T-helper 9 cell (primary cell): Measurements from ENCODE around the gene HIP1R.

ENCODE experiments used
- DNase-seq: peaks from one replicate; pipeline ENCODE4 v3.0.0-alpha.2; 2020

Gene HIP1R

DNA sequence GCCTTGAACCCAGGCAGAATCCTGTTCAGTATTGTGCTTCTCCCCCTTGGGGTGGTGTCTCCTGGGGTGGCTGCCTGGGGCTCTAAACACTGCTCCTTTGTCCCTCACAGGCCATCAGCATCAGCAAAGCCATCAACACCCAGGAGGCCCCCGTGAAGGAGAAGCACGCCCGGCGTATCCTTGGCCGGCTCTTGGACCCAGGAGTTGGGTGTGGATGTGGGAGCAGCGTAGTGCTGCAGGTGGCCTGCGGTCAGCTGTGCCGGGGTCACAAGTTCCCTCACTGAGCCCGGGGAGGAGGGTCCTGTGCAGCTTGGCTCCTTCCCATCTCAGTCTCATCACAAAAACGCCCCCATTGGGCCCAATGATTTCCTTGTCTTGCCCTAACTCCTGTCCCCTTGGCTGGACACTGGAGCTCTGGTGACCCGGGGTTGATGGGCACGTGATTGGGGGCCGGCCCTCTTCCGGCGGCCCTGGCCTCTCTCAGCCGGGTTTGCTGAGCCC is 12.7 kb downstream of the HIP1R start:
- DNase-seq: no peak

DNA sequence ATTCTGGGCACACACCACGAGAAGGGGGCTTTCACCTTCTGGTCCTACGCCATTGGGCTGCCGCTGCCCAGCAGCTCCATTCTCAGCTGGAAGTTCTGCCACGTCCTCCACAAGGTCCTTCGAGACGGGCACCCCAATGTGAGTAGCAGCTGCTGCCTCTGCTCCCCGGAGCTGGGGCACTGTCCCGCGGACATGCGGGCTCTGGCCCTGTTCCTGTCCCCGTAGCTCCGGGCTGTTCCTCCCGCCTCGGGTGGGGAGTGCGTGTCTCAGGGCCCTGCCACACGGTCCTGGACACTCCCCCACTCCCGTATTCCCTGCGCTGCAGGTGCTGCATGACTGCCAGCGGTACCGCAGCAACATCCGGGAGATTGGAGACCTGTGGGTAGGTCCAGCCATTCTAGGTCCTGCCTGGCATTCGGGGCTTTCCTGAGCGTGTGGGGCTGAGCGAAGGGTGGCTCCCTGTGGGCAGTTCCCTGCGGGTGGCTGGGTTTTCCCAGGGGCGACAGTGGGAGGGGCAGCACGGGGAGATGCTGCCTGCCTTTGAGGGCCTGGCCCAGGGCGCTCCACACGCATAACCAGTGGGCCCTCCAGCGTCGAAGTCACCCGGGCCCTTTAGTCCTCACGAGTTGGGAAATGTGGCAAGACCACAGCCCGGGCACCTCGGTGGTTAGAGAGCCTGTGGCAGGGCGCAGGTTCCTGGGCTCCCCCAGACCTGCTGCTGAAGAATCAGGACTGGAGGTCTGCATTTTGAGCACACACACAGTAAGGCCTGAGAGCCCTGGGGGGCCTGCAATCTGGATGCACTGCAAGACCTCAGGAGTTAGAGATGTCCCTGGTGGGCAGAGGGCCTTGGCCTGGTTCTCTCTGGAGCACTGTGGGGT is 13.5 kb downstream of the HIP1R start:
- no peak for DNase-seq

DNA sequence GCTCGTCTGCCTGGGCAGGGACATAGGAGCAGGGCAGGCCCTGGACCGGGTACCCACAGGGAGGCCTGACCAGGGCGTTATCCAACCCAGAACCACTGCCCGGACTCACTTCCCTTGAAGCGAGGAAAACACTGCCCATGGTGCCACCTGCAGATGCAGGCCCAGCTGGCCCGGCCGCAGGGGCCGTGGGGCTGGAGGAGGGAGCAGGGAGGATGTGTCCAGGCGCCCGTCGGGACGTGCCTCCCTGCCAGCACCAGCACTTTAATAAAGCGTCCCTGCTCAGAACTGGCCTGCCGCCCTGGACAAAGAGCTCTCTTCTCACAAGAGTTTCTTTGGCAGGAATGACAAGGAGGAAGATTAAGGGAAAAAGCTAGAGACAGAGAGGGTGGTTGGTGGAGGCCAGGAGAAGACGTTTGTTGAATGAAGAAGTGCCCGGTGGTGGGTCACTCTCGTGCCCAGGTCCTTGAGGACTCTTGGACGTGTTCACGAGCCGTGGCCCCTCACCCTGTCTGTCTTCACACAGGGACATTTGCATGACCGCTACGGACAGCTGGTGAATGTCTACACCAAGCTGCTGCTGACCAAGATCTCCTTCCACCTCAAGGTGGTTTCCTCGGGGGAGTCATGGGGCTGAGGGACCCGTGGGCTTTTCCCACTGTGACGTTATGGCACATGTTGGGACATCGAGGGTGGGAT is 14.2 kb downstream of the HIP1R start:
- no peak for DNase-seq

DNA sequence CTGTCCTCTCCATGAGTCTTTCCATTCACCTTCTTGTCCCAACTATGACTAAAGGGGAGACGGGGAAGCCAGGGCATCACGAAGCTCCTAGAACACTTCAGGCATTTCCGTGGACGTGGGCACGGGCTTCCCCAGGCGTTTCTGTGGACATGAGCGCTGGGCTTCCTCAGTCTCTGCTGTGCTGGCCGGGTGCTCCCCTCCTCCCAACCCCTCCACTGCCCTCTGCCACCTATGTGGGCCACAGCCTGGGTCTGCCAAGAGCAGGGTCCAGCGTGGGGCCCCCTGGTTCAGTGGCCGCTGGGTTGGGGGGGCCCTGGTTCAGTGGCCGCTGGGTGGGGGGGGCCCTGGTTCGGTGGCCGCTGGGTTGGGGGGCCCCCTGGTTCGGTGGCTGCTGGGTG is 14.8 kb downstream of the HIP1R start:
- no peak for DNase-seq

DNA sequence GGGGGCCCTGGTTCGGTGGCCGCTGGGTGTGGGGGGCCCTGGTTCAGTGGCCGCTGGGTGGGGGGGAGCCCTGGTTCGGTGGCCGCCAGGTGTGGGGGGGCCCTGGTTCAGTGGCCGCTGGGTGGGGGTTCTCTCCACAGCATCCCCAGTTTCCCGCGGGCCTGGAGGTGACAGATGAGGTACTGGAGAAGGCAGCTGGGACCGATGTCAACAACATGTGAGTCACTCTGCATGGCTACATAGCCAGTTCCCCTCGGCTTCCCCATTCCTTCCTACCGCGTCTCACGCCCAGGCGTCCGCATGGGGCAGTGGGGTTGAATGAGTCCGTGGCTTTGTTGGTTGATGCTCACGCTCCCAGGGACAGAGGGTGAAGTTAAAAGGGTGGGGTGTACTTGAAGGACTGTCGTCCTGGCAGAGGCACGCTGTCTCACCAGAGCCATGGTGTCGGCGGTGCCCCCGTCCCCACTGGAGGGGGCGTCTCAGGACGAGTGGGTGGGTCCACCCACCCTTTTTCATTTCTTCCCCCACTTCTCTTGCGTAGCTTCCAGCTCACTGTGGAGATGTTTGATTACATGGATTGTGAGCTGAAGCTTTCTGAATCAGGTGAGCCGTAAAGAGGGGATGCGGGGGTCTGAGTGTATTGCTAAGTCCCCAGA is 15.6 kb downstream of the HIP1R start:
- DNase-seq: no peak

DNA sequence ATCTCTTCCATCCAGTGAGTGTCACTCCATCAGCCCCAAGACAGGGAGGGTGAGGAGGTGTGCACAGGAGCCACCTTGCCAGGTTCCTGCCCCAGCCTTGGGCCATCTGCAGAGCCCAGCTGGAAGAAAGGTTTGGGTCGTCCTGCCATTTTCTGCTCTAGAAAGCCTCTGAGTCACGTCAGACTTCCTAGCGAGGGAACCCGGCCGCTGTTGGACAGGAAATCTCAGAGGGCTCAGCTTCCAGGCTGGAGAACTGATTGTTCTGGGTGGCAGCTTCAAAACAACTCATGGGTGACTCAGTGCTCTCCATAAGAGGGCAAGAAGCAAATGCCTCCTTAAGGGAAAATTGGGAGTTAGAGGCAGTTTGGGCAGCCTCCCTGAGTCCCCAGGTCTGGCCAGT is 16.6 kb downstream of the HIP1R start:
- no peak for DNase-seq

DNA sequence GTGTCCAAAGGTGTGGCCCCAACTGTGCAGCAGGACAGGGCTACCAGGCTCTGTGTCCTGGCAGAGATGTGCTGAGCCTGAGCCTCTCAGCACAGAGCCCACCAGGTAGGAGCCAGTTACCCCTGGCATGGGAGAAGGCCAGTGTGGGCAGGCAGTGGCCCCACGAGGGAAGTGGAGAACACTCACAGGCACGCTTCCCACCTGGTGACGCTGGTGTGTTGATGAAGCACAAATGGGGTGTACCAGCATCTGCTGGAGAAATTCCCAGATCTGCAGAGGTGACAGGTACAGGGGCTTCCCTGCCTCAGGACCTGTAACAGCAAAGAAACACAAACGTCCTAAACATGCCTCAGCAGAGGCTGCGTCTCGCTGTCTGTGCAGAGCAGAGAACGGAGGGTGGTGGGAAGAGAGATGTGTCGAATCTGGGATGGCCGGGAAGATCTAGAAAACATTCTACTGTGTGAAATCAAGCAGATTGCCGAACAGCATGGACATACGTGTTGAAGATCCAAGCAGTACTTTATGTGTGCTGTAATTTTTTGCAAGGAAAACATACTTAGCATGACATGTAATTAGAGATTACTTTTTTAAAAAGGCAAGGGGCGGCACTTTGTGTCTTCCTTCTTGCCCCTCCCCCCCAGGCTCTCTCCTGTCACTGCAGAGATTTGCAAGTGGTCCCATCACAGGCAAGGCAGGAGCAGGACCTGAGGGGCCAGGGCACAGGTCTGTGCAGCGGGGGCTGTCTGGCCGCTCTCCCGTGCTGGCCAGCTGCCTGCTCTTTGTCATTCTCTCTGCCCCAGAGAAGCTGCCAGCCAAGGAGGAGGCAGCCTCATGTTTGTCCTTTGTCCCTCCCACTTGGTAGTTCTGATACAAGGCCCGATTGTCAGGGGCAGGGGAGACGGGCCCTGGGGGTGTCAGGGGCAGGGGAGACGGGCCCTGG is 17.3 kb downstream of the HIP1R start:
- DNase-seq: no peak

DNA sequence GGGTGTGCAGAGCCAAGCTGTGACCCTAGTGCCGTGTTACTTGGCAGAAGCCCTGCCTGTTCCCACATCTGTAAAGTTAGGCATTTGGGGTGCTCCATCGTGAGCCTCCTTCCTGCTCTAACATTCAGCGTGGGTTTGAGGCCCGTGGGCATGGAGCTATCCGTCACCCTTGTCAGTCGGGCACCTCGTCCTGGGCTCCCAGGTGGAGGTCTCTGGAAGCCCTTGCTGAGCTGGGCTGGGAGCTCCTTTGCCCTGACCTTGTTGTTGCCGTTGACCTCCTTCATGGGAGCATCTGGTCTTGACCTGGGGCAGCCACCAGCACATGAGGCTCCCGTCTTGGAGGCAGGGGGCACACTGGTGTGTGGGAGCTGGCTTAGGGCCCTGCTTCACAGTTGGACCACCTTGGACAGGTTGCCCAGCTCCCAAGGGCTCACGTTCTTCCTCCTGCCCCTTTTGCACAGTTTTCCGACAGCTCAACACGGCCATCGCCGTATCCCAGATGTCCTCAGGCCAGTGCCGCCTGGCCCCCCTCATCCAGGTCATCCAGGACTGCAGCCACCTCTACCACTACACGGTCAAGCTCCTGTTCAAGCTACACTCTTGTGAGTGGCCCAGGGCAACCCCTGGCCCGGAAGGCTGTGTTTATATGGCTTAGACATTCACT is 18.5 kb downstream of the HIP1R start:
- DNase-seq: no peak

DNA sequence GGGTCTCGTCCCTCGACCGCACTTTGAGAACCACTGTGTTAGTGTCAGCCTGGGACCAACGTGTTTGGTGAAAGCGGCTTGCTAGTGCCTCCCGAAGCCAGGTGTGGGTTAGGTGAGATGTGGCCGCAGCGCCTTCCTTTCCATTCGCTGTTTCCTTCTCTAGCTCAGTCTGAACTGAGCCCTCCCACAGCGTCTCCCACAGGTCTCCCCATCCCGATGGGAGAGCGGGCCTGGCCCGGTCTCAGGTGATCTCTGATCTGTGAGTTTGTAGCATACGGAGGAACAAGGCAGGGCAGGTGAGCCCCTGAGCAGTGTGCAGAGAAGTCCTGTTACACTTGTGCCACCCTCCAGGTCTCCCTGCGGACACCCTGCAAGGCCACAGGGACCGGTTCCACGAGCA is 19.3 kb downstream of the HIP1R start:
- DNase-seq: no peak

DNA sequence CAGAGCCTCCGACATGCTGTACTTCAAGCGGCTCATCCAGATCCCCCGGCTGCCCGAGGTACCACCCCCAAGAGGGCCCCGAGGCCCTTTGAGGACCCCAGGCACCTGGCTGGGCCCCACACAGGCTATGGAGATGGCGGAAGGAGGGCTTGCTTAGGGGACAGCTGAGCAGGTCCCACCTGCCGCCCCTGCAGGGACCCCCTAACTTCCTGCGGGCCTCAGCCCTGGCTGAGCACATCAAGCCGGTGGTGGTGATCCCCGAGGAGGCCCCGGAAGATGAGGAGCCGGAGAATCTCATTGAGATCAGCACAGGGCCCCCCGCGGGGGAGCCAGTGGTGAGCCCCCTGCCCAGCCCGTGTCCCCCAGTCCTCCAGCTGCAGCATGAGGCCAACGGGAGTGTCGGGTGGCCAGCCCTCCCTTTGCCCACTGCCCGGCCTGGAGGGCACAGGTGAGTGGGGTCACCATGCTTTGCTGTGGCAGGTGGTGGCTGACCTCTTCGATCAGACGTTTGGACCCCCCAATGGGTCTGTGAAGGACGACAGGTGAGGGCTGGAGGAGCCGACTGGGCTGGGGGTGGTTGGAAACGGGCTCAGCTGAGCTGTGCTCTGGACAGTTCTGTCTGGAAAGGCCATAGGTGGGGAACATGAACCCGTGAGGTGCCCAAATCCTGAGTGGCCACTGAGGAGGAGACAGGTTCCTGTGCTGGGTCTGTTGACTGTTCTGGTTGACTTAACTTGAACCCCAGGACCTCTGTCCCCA is 20.0 kb downstream of the HIP1R start:
- no peak for DNase-seq

DNA sequence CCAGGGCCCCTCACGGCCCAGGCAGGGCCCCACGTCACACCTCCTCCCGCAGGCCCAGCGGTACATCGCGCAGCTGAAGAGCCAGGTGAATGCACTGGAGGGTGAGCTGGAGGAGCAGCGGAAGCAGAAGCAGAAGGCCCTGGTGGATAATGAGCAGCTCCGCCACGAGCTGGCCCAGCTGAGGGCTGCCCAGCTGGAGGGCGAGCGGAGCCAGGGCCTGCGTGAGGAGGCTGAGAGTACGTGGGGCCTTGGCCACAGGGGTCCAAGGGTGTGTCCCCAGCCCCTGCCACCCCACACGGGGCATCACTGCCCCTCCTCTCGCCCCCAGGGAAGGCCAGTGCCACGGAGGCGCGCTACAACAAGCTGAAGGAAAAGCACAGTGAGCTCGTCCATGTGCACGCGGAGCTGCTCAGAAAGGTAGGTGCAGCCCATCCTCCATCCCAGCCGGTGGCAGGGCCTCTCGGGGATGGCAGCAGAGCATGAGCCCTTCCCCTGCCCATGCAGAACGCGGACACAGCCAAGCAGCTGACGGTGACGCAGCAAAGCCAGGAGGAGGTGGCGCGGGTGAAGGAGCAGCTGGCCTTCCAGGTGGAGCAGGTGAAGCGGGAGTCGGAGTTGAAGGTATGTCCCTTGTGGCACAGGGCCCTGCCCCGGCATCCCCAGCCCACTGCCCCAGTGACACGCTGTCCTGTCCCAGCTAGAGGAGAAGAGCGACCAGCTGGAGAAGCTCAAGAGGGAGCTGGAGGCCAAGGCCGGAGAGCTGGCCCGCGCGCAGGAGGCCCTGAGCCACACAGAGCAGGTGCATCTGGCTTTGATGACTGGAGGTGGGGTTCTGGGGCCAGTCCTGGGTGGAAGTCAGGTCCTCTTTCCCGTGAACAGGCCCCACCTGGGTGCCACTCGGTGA is 20.9 kb downstream of the HIP1R start:
- DNase-seq: no peak

DNA sequence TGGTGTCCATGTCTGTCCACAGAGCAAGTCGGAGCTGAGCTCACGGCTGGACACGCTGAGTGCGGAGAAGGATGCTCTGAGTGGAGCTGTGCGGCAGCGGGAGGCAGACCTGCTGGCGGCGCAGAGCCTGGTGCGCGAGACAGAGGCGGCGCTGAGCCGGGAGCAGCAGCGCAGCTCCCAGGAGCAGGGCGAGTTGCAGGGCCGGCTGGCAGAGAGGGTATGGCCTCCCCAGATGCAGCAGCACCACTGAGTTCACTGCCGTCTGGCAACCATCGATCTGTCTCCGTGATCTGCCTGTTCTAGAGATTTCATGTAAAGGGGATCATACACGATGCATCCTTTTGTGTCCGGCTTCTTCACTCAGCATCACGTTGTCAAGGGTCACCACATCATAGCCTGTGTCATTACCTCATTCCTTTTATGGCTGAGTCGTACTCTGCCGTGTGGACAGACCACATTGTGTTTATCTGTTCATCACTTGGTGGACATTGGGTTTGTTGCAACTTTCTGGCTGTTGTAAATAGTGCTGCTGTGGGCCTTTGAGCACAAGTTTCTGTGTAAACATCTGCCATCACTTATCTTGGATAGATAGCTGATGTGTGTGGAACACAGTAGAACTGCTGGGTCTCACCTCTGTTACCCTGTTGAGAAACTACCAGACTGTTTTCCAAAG is 21.9 kb downstream of the HIP1R start:
- no peak for DNase-seq

DNA sequence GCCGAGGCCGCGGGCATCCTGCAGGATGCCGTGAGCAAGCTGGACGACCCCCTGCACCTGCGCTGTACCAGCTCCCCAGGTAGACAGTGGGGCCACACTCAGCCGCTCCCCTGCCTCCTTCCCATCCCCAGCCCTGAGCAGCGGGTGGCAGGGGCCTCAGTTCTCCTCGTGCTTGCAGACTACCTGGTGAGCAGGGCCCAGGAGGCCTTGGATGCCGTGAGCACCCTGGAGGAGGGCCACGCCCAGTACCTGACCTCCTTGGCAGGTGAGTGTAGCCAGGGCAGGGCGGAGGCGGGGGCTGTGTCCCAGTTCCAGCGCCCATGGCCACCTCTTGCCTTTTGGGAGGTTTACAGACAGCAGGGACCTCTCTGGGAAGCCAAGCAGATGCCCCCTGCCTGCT is 22.9 kb downstream of the HIP1R start:
- DNase-seq: no peak

DNA sequence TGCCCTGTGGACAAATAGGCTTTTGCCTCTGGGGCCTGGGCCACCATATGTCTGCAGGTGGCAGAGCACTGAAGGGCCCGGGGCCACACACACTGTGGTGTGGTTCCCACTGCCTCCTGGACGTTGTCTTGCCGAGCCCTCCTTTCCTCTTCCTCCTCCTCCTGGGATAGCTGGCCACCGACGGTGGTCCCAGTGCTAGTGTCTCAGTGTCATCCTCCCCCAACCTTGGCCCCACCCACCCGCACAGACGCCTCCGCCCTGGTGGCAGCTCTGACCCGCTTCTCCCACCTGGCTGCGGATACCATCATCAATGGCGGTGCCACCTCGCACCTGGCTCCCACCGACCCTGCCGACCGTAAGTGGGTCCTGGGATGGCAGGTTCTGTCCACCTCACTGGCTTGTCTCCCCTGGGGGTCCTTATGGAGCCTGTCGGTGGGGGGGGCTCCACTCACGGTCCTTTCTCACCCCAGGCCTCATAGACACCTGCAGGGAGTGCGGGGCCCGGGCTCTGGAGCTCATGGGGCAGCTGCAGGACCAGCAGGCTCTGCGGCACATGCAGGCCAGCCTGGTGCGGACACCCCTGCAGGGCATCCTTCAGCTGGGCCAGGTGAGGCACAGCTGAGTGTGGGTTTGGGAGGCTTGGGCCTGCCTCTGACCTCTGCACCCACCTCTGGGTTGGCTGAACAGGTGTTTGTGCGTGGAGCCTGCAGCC is 23.5 kb downstream of the HIP1R start:
- DNase-seq: no peak

DNA sequence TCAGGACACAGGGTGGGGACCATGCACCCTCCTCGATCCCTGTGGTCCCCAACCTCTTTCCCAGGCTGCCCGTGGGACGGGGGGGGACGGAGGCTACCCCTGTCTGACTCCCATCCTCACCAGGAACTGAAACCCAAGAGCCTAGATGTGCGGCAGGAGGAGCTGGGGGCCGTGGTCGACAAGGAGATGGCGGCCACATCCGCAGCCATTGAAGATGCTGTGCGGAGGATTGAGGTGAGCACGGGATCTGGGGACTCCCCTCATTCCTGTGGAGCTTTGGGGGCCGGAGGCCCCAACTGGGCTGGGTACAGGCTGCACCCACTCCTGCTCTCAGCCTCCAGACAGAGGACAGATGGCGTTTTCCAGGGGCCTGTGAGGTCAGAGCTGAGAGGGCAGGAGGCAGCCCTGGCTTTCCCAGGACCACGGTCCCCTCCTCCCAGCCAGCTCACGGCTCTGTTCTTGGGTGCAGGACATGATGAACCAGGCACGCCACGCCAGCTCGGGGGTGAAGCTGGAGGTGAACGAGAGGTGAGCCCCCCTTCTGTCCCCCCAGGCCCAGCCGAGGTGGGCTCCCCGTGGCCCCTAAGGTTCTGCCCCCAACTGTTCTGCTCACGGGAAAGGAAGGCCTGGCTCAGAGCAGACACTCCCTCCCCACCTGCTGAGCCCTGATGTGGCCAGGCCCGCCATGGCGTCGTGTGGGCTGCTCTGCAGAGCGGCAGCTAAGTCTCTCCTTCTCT is 24.2 kb downstream of the HIP1R start:
- no peak for DNase-seq

DNA sequence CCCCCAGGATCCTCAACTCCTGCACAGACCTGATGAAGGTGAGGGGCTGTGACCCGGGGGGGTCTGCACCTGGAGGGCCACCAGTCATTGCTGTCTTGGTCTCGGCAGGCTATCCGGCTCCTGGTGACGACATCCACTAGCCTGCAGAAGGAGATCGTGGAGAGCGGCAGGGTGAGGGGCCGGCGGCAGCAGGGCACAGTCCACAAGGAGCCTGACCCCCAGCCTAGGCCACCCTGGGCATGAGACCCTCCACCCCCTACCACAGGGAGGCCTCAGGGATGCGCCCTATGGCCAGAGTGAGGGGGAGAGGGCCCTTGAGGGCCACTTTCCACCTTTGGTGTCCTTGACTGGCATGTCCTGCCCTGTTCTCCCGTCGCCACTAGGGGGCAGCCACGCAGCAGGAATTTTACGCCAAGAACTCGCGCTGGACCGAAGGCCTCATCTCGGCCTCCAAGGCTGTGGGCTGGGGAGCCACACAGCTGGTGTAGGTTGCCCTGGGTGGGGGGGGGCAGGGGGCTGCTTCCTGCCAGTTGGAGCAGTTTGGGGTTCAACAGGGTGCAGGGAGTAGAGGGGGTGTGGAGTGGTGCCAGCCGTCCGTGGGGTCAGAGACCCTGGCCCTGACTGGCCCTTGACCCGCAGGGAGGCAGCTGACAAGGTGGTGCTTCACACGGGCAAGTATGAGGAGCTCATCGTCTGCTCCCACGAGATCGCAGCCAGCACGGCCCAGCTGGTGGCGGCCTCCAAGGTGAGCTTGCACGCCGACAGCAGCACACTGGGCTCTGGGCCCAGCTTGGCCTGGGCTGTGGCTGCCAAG is 25.0 kb downstream of the HIP1R start:
- peak; percentile 83 for DNase-seq
